Ascending aorta (tissue), 2 donors: ENCODE data around the gene EPHB6. TPM values are rescaled to one million over a fixed set of nuclear protein-coding genes. Genes with fewer than 3 reads are reported as not detected.

Experiments used
- DNase-seq, 2 donors: peaks; one replicate each; pipeline ENCODE4 v3.0.0-alpha.2; 2019; ENCODE audit warnings: low spot score in 2 of 2
- H3K27ac ChIP-seq, 2 donors: fragments of 200-600 bp; sonication (generic); one replicate each; pipeline ENCODE4 v1.5.1; 2016 to 2017; ENCODE audit warnings: mild to moderate bottlenecking in 1 of 2
- H3K27me3 ChIP-seq: fragments of 200-600 bp; sonication (generic); one replicate; pipeline ENCODE4 v1.5.1; 2017
- H3K36me3 ChIP-seq, 2 donors: fragments of 200-600 bp; sonication (generic); one replicate each; pipeline ENCODE4 v1.5.1; 2016
- H3K4me1 ChIP-seq, 2 donors: fragments of 200-600 bp; sonication (generic); one replicate each; pipeline ENCODE4 v1.5.1; 2016 to 2017; ENCODE audit warnings: mild to moderate bottlenecking in 1 of 2
- H3K4me3 ChIP-seq, 2 donors: fragments of 200-600 bp; sonication (generic); one replicate each; pipeline ENCODE4 v1.5.1; 2016 to 2017; ENCODE audit warnings: mild to moderate bottlenecking in 1 of 2
- H3K9me3 ChIP-seq, 2 donors: fragments of 200-600 bp; sonication (generic); one replicate each; pipeline ENCODE4 v1.5.1; 2016
- intact Hi-C: fragments of 100-400 bp; cut with DNase I; formaldehyde crosslinking; loops from one replicate; pipeline ENCODE4 v1.15.1; 2023
- total RNA-seq: library from RNA; depleted of rRNA; stranded (reverse); fragments of >200 nt; gene quantifications from one replicate; pipeline ENCODE4 v1.1.0, GENCODE V29; 2016
- TF ChIP-seq, protein P1 (sequence below), 3 experiments: fragments of 200-600 bp in 2 of 3; fragments of 450-650 bp in 1 of 3; sonication (generic) in 2 of 3; IDR thresholded peaks; one replicate each; pipeline ENCODE4 v1.5.1; 2016 to 2019; ENCODE audit warnings: antibody characterized with exemption in 3 of 3, mild to moderate bottlenecking in 1 of 3, moderate library complexity in 1 of 3

The EPHB6 gene
- total RNA-seq, 1 donor from 2014 or later = 13.1 TPM

DNA sequence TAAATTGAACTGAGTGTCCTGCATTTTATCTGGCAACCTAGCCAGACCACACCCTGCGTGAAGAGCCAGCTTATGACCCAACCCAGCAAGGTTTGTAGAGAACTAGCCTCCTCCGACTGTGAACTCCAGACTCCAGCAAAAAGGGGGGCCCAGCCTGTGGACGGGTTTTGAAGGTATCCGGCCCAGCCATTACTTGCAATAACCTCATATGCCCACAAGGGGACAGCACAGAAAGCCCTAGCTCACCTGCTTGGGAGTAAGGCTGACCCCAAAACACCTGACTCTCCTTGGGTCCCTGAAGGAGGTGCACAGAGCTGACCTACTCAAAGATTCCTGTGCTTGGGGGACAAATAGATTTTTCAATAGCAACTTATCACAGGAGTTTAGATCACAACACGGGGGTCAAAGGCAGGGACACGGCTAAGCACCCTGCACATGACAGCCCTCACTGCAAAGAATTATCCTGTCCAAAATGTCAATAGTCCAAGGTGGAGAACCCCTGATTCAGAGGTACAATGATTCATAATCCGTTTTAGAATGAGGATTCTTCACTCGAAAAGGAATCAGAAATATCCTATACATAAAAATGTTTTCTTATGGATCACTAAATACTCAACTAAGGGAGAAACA, 26.1 kb downstream of the EPHB6 start:
- Histone ChIP-seq H3K27me3 (no peaks in the 10 kb centered on the region), H3K4me1 (no peaks in the 10 kb centered on the region), H3K4me3 (no peak overlapping the region), H3K27ac (no peak overlapping the region), H3K9me3 (no peaks in the 10 kb centered on the region), H3K36me3 (no peaks in the 10 kb centered on the region)
- TF ChIP-seq, protein P1, sequence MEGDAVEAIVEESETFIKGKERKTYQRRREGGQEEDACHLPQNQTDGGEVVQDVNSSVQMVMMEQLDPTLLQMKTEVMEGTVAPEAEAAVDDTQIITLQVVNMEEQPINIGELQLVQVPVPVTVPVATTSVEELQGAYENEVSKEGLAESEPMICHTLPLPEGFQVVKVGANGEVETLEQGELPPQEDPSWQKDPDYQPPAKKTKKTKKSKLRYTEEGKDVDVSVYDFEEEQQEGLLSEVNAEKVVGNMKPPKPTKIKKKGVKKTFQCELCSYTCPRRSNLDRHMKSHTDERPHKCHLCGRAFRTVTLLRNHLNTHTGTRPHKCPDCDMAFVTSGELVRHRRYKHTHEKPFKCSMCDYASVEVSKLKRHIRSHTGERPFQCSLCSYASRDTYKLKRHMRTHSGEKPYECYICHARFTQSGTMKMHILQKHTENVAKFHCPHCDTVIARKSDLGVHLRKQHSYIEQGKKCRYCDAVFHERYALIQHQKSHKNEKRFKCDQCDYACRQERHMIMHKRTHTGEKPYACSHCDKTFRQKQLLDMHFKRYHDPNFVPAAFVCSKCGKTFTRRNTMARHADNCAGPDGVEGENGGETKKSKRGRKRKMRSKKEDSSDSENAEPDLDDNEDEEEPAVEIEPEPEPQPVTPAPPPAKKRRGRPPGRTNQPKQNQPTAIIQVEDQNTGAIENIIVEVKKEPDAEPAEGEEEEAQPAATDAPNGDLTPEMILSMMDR (IDR thresholded peaks at IDR 0.05) = peak; percentile 23 to 51 (median 44)
- no peak for DNase-seq
- intact Hi-C loops = no loop called here

GRCh38 chr7:142881586-142882337, 26.9 kb downstream of the EPHB6 start:
- Histone ChIP-seq H3K4me1 (no peaks in the 10 kb centered on the region), H3K27me3 (no peaks in the 10 kb centered on the region), H3K9me3 (no peaks in the 10 kb centered on the region), H3K27ac (no peak overlapping the region), H3K36me3 (no peaks in the 10 kb centered on the region), H3K4me3 (no peak overlapping the region)
- intact Hi-C loops = no loop called here
- TF ChIP-seq, protein P1 (IDR thresholded peaks at IDR 0.05) = no peak
- DNase-seq = no peak

DNA sequence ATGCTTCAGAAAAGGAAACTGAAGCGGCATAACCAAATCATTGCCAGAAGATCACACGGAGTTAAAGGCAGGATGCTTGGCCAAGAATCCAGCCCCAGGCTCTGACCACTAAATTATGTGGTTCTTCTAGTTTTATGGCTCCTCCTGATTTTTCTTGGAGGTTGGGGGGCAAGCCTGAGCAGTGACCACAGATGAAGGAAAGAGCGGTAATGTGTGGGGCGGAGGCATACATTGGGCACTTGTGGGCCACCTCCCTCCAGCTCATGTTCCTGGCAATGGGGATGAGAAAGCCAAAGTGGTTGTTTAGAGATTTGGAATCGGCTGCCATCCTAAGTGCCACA, 27.4 kb downstream of the EPHB6 start:
- TF ChIP-seq, protein P1 (IDR thresholded peaks at IDR 0.05) = no peak
- Histone ChIP-seq H3K27ac (no peak overlapping the region), H3K27me3 (no peaks in the 10 kb centered on the region), H3K36me3 (no peaks in the 10 kb centered on the region), H3K4me1 (no peaks in the 10 kb centered on the region), H3K4me3 (no peak overlapping the region), H3K9me3 (no peaks in the 10 kb centered on the region)
- no peak for DNase-seq
- intact Hi-C loops = no loop called here

- no peaks in the 10 kb centered on the region for H3K4me1 ChIP-seq
- H3K4me3 ChIP-seq = no peak overlapping the region
- intact Hi-C loops = no loop called here
- no peak for DNase-seq
- no peak overlapping the region for H3K27ac ChIP-seq
- H3K9me3 ChIP-seq = no peaks in the 10 kb centered on the region
- no peaks in the 10 kb centered on the region for H3K36me3 ChIP-seq
- TF ChIP-seq, protein P1 (IDR thresholded peaks at IDR 0.05) = no peak
- H3K27me3 ChIP-seq = no peaks in the 10 kb centered on the region
Observed at GRCh38 chr7:142883145-142883544, 28.3 kb downstream of the EPHB6 start.

GRCh38 chr7:142883571-142884285, 28.9 kb downstream of the EPHB6 start:
- intact Hi-C loops = no loop called here
- TF ChIP-seq, protein P1 (IDR thresholded peaks at IDR 0.05) = no peak
- Histone ChIP-seq H3K4me1 (no peaks in the 10 kb centered on the region), H3K4me3 (no peak overlapping the region), H3K27ac (no peak overlapping the region), H3K27me3 (no peaks in the 10 kb centered on the region), H3K9me3 (no peaks in the 10 kb centered on the region), H3K36me3 (no peaks in the 10 kb centered on the region)
- no peak for DNase-seq
